WTC11 (cell line): ENCODE data around the gene CYP19A1. TPM values are rescaled to one million over a fixed set of nuclear protein-coding genes. Genes with fewer than 3 reads are reported as not detected.

Experiments
- ATAC-seq: fragments of 200-7000 bp; cut with Tn5 transposase; 2 replicates; pipeline ENCODE4 v1.10.0; 2021; ENCODE audit warnings: mild to moderate bottlenecking, moderate library complexity
- CTCF ChIA-PET: fragments of 300-600 bp; sonication (Branson Sonifier 250); formaldehyde crosslinking; loops from one replicate; lab custom pipeline; 2021; ENCODE audit warnings: antibody characterized with exemption; lab: Charles Lee
- POLR2A ChIA-PET: fragments of 350-600 bp; sonication (Branson Sonifier 250); formaldehyde crosslinking; loops from one replicate; lab custom pipeline; 2021; ENCODE audit warnings: antibody characterized with exemption; lab: Charles Lee
- DNase-seq: peaks from one replicate; pipeline ENCODE4 v3.0.0; 2021; ENCODE audit warnings: low spot score
- H3K27ac Mint-ChIP-seq: 2 replicates; pipeline ENCODE4 v1.8.0; 2021; ENCODE audit warnings: mixed read lengths
- H3K27me3 Mint-ChIP-seq: 2 replicates; pipeline ENCODE4 v1.8.0; 2021; ENCODE audit warnings: low read depth, mild to moderate bottlenecking, moderate library complexity, mixed read lengths
- H3K36me3 Mint-ChIP-seq: 2 replicates; pipeline ENCODE4 v1.8.0; 2021; ENCODE audit warnings: mixed read lengths
- H3K4me1 Mint-ChIP-seq: 2 replicates; pipeline ENCODE4 v1.8.0; 2022; ENCODE audit warnings: mixed read lengths
- H3K4me3 Mint-ChIP-seq: 2 replicates; pipeline ENCODE4 v1.8.0; 2021; ENCODE audit warnings: mild to moderate bottlenecking, moderate library complexity, mixed read lengths
- H3K9me3 Mint-ChIP-seq: 2 replicates; pipeline ENCODE4 v1.8.0; 2021; ENCODE audit warnings: mixed read lengths
- CDX4 ChIP-seq: fragments of 250-450 bp; sonication (Bioruptor Pico); IDR thresholded peaks from 2 replicates; pipeline ENCODE4 v1.9.0; 2021; ENCODE audit warnings: moderate library complexity, mild to moderate bottlenecking, inconsistent platforms, borderline replicate concordance
- CREB1 ChIP-seq: sonication (generic); formaldehyde crosslinking; IDR thresholded peaks from 2 replicates; pipeline ENCODE4 v1.8.0; 2023; ENCODE audit warnings: mild to moderate bottlenecking, missing genetic modification reagents
- ELF4 ChIP-seq: sonication (generic); formaldehyde crosslinking; IDR thresholded peaks from 2 replicates; pipeline ENCODE4 v1.8.1; 2022; ENCODE audit warnings: low read depth, mild to moderate bottlenecking, moderate library complexity, missing genetic modification reagents
- EMX1 ChIP-seq: fragments of 250-450 bp; sonication (Bioruptor Pico); IDR thresholded peaks from 2 replicates; pipeline ENCODE4 v1.8.0; 2021; ENCODE audit warnings: mild to moderate bottlenecking
- GRHL2 ChIP-seq: fragments of 250-450 bp; sonication (Bioruptor Pico); IDR thresholded peaks from 2 replicates; pipeline ENCODE4 v1.8.0; 2022; ENCODE audit warnings: mild to moderate bottlenecking, moderate library complexity; ENCODE audit not compliant: insufficient replicate concordance, severe bottlenecking
- GTF2I ChIP-seq: fragments of 250-450 bp; sonication (Bioruptor Pico); conservative IDR thresholded peaks from 2 replicates; pipeline ENCODE4 v1.4.0; 2021; ENCODE audit warnings: mild to moderate bottlenecking
- JUN ChIP-seq: sonication (generic); formaldehyde crosslinking; IDR thresholded peaks from 2 replicates; pipeline ENCODE4 v1.8.0; 2023; ENCODE audit warnings: mild to moderate bottlenecking, missing genetic modification reagents
- KAT7 ChIP-seq: sonication (generic); formaldehyde crosslinking; IDR thresholded peaks from 2 replicates; pipeline ENCODE4 v1.8.1; 2023; ENCODE audit warnings: missing genetic modification reagents, mild to moderate bottlenecking, borderline replicate concordance
- MAX ChIP-seq: sonication (generic); formaldehyde crosslinking; IDR thresholded peaks from 2 replicates; pipeline ENCODE4 v1.8.0; 2022; ENCODE audit warnings: mild to moderate bottlenecking, missing genetic modification reagents
- MLX ChIP-seq: sonication (generic); formaldehyde crosslinking; IDR thresholded peaks from 2 replicates; pipeline ENCODE4 v1.8.1; 2023; ENCODE audit warnings: mild to moderate bottlenecking, missing genetic modification reagents, moderate library complexity
- MXD4 ChIP-seq: fragments of 250-450 bp; sonication (Bioruptor Pico); IDR thresholded peaks from 2 replicates; pipeline ENCODE4 v1.8.0; 2021; ENCODE audit warnings: mild to moderate bottlenecking, moderate library complexity, borderline replicate concordance
- MYBL2 ChIP-seq: sonication (generic); formaldehyde crosslinking; IDR thresholded peaks from 2 replicates; pipeline ENCODE4 v1.8.1; 2023; ENCODE audit warnings: mild to moderate bottlenecking, moderate library complexity, missing genetic modification reagents
- NR2C2 ChIP-seq: sonication (generic); formaldehyde crosslinking; IDR thresholded peaks from 2 replicates; pipeline ENCODE4 v1.8.0; 2022; ENCODE audit warnings: mild to moderate bottlenecking, missing genetic modification reagents
- OVOL2 ChIP-seq: fragments of 250-450 bp; sonication (Bioruptor Pico); IDR thresholded peaks from 2 replicates; pipeline ENCODE4 v1.9.0; 2021; ENCODE audit warnings: mild to moderate bottlenecking, borderline replicate concordance
- PRDM15 ChIP-seq: sonication (generic); formaldehyde crosslinking; IDR thresholded peaks from 2 replicates; pipeline ENCODE4 v1.8.0; 2022; ENCODE audit warnings: missing genetic modification reagents
- PRRX2 ChIP-seq: fragments of 250-450 bp; sonication (Bioruptor Pico); IDR thresholded peaks from 2 replicates; pipeline ENCODE4 v1.8.0; 2021; ENCODE audit warnings: mild to moderate bottlenecking
- RORB ChIP-seq: fragments of 250-450 bp; sonication (Bioruptor Pico); IDR thresholded peaks from 2 replicates; pipeline ENCODE4 v1.9.0; 2021; ENCODE audit warnings: mild to moderate bottlenecking
- SMAD4 ChIP-seq: sonication (generic); formaldehyde crosslinking; IDR thresholded peaks from 2 replicates; pipeline ENCODE4 v1.8.0; 2022; ENCODE audit warnings: mild to moderate bottlenecking, missing genetic modification reagents
- TCF7 ChIP-seq: sonication (generic); formaldehyde crosslinking; IDR thresholded peaks from 2 replicates; pipeline ENCODE4 v1.8.0; 2022; ENCODE audit warnings: mild to moderate bottlenecking, low read depth, missing genetic modification reagents, moderate library complexity
- TEAD1 ChIP-seq: sonication (generic); formaldehyde crosslinking; IDR thresholded peaks from 2 replicates; pipeline ENCODE4 v1.8.0; 2022; ENCODE audit warnings: mild to moderate bottlenecking, missing genetic modification reagents
- ZBTB21 ChIP-seq: sonication (generic); formaldehyde crosslinking; IDR thresholded peaks from 2 replicates; pipeline ENCODE4 v1.8.1; 2023; ENCODE audit warnings: mild to moderate bottlenecking, missing genetic modification reagents, borderline replicate concordance
- ZMAT4 ChIP-seq: fragments of 250-450 bp; sonication (Bioruptor Pico); IDR thresholded peaks from 2 replicates; pipeline ENCODE4 v1.9.0; 2021; ENCODE audit warnings: mild to moderate bottlenecking
- ZNF281 ChIP-seq: sonication (generic); formaldehyde crosslinking; IDR thresholded peaks from 2 replicates; pipeline ENCODE4 v1.8.0; 2023; ENCODE audit warnings: mild to moderate bottlenecking, missing genetic modification reagents
- ZNF423 ChIP-seq: fragments of 250-450 bp; sonication (Bioruptor Pico); IDR thresholded peaks from 2 replicates; pipeline ENCODE4 v2.1.2; 2022; ENCODE audit warnings: mild to moderate bottlenecking, moderate library complexity
- ZNF671 ChIP-seq: fragments of 250-450 bp; sonication (Bioruptor Pico); IDR thresholded peaks from 2 replicates; pipeline ENCODE4 v1.8.0; 2021; ENCODE audit warnings: mild to moderate bottlenecking
- total RNA-seq: library from RNA; stranded (reverse); gene quantifications from 3 replicates; pipeline ENCODE4 v1.2.3, GENCODE V29; 2021

The CYP19A1 gene
- total RNA-seq, 1 experiment from 2014 or later: not detected

GRCh38 chr15:51341366-51342226, 3.2 kb upstream of the CYP19A1 start, which contains the start of gene GLDN (continued):
- TF ChIP-seq ZNF281 (CRISPR knock-in tag): no peak
- TF ChIP-seq GTF2I (CRISPR knock-in tag): no peak
- no peak for TF ChIP-seq KAT7 (CRISPR knock-in tag)
- no peak for TF ChIP-seq MLX (CRISPR knock-in tag)
- TF ChIP-seq JUN (CRISPR knock-in tag): no peak
- TF ChIP-seq EMX1: no peak

GRCh38 chr15:51335538-51336410, 2.6 kb downstream of the CYP19A1 start:
- peaks cover 30% of the 10 kb centered on the region for H3K27me3 Mint-ChIP-seq
- TF ChIP-seq TEAD1 (CRISPR knock-in tag): no peak
- TF ChIP-seq TCF7 (CRISPR knock-in tag): no peak
- TF ChIP-seq ZBTB21: no peak
- TF ChIP-seq GRHL2 (CRISPR knock-in tag): no peak
- TF ChIP-seq ZNF671 (CRISPR knock-in tag): no peak
- no peak for TF ChIP-seq MYBL2 (CRISPR knock-in tag)
- TF ChIP-seq PRRX2 (CRISPR knock-in tag): no peak
- TF ChIP-seq SMAD4: no peak
- no peak for TF ChIP-seq ZMAT4 (CRISPR knock-in tag)
- no peak for TF ChIP-seq CREB1
- CTCF ChIA-PET: no interaction called here

GRCh38 chr15:51335087-51335486, 3.3 kb downstream of the CYP19A1 start:
- no peaks in the 10 kb centered on the region for H3K4me1 Mint-ChIP-seq
- no peak overlapping the region for H3K27ac Mint-ChIP-seq
- ChIA-PET CTCF (interaction anchor here (1.3 kb wide), 1 partner anchor 48 kb away, joined by 3 read pairs; no protein-coding TSS in a partner anchor), POLR2A (no interaction called here)
- no peak for ATAC-seq
- DNase-seq: no peak
- H3K36me3 Mint-ChIP-seq: no peaks in the 10 kb centered on the region
- peaks cover 24% of the 10 kb centered on the region for H3K27me3 Mint-ChIP-seq
- H3K4me3 Mint-ChIP-seq: no peak overlapping the region
- no peaks in the 10 kb centered on the region for H3K9me3 Mint-ChIP-seq
- no peak for TF ChIP-seq NR2C2
- no peak for TF ChIP-seq RORB (CRISPR knock-in tag)
- TF ChIP-seq OVOL2 (CRISPR knock-in tag): no peak
- no peak for TF ChIP-seq SMAD4
- TF ChIP-seq CDX4: no peak
- TF ChIP-seq KAT7 (CRISPR knock-in tag): no peak
- no peak for TF ChIP-seq ZNF423 (CRISPR knock-in tag)
- TF ChIP-seq ELF4 (CRISPR knock-in tag): no peak
- TF ChIP-seq MXD4 (CRISPR knock-in tag): no peak
- no peak for TF ChIP-seq MAX (CRISPR knock-in tag)
- TF ChIP-seq PRDM15 (CRISPR knock-in tag): no peak

More at GRCh38 chr15:51335538-51336410, 2.6 kb downstream of the CYP19A1 start:
- no peaks in the 10 kb centered on the region for H3K36me3 Mint-ChIP-seq
- POLR2A ChIA-PET: no interaction called here
- no peaks in the 10 kb centered on the region for H3K9me3 Mint-ChIP-seq
- H3K4me3 Mint-ChIP-seq: no peak overlapping the region
- DNase-seq (no peak), ATAC-seq (no peak)
- no peaks in the 10 kb centered on the region for H3K4me1 Mint-ChIP-seq
- H3K27ac Mint-ChIP-seq: no peak overlapping the region
